SK-N-SH (cell line): ENCODE results near the gene SLC7A14. TPM values are rescaled to one million over a fixed set of nuclear protein-coding genes. Genes with fewer than 3 reads are reported as not detected.

ENCODE experiments used
- CTCF ChIA-PET: fragments of 300-600, 350-600 bp; formaldehyde crosslinking; extraction: SDS; loops from one replicate; lab custom pipeline; 2021; lab: Yijun Ruan, JAX
- POLR2A ChIA-PET: fragments of 350-600 bp; sonication (Branson Sonifier 250); formaldehyde crosslinking; extraction: SDS; loops from one replicate; lab custom pipeline; 2020; ENCODE audit warnings: antibody characterized with exemption, inconsistent platforms; lab: Yijun Ruan, JAX
- DNase-seq: peaks from one replicate; pipeline ENCODE4 v3.0.0; 2012
- H2AFZ ChIP-seq: fragments of 200-600 bp; sonication (generic); 2 replicates; pipeline ENCODE4 v1.8.1; 2016; ENCODE audit warnings: antibody characterized with exemption, mild to moderate bottlenecking, low read depth
- H3F3A ChIP-seq: fragments of 200-600 bp; sonication (generic); replicated peaks from 2 replicates; pipeline ENCODE3; 2016; ENCODE audit warnings: antibody characterized with exemption, mild to moderate bottlenecking; ENCODE audit not compliant: insufficient read depth
- H3K27ac ChIP-seq, 2 experiments: fragments of 200-500 bp in 1 of 2; fragments of 200-600 bp in 1 of 2; sonication (Bioruptor generic) in 1 of 2; sonication (generic), shearing (Covaris generic) in 1 of 2; 2 replicates each; pipeline versions ENCODE4 v1.5.1 to v1.6.1; 2014 to 2016; ENCODE audit warnings: low read depth in 2 of 2, inconsistent platforms in 1 of 2, low read length in 1 of 2, mild to moderate bottlenecking in 1 of 2, mixed read lengths in 1 of 2
- H3K27me3 ChIP-seq: fragments of 200-600 bp; sonication (generic), shearing (Covaris generic); 2 replicates; pipeline ENCODE4 v1.6.1; 2016; ENCODE audit warnings: mixed run types; ENCODE audit not compliant: insufficient read depth
- H3K36me3 ChIP-seq, 2 experiments: fragments of 200-500 bp in 1 of 2; fragments of 200-600 bp in 1 of 2; sonication (Bioruptor generic) in 1 of 2; sonication (generic) in 1 of 2; replicated peaks in 1 of 2; 2 replicates each; pipeline versions ENCODE3 to v1.5.1; 2014 to 2016; ENCODE audit warnings: low read length in 1 of 2, mild to moderate bottlenecking in 1 of 2; ENCODE audit not compliant: insufficient read depth in 2 of 2, control insufficient read depth in 1 of 2
- H3K4me1 ChIP-seq, 2 experiments: fragments of 200-500 bp in 1 of 2; fragments of 200-600 bp in 1 of 2; sonication (Bioruptor generic) in 1 of 2; sonication (generic), shearing (Covaris generic) in 1 of 2; 2 replicates each; pipeline versions ENCODE4 v1.5.1 to v1.6.1; 2014 to 2016; ENCODE audit warnings: low read depth in 1 of 2, low read length in 1 of 2, mixed run types in 1 of 2; ENCODE audit not compliant: insufficient read depth in 2 of 2, control insufficient read depth in 1 of 2
- H3K4me2 ChIP-seq: fragments of 200-600 bp; sonication (generic), shearing (Covaris generic); 2 replicates; pipeline ENCODE4 v1.6.1; 2017; ENCODE audit warnings: mixed run types
- H3K4me3 ChIP-seq, 2 experiments: fragments of 200-500 bp in 1 of 2; fragments of 200-600 bp in 1 of 2; sonication (Bioruptor generic) in 1 of 2; sonication (generic), shearing (Covaris generic) in 1 of 2; 2 replicates each; pipeline versions ENCODE4 v1.5.1 to v1.8.1; 2014 to 2016; ENCODE audit warnings: low read depth in 2 of 2, inconsistent platforms in 1 of 2, low read length in 1 of 2, mild to moderate bottlenecking in 1 of 2, mixed read lengths in 1 of 2, moderate library complexity in 1 of 2
- H3K79me2 ChIP-seq: fragments of 200-600 bp; sonication (generic); 2 replicates; pipeline ENCODE4 v1.8.1; 2017; ENCODE audit warnings: mild to moderate bottlenecking; ENCODE audit not compliant: insufficient read depth
- H3K9ac ChIP-seq: fragments of 200-600 bp; sonication (generic); 2 replicates; pipeline ENCODE4 v1.6.1; 2017; ENCODE audit warnings: mixed run types
- H3K9me2 ChIP-seq: fragments of 200-600 bp; sonication (generic); 2 replicates; pipeline ENCODE4 v1.6.1; 2017; ENCODE audit warnings: mixed run types
- H3K9me3 ChIP-seq: fragments of 200-600 bp; sonication (generic); 2 replicates; pipeline ENCODE4 v1.6.1; 2017; ENCODE audit warnings: mixed run types, mild to moderate bottlenecking, moderate library complexity
- H4K20me1 ChIP-seq: fragments of 200-600 bp; sonication (generic); 2 replicates; pipeline ENCODE4 v1.6.1; 2017; ENCODE audit warnings: mild to moderate bottlenecking, mixed run types; ENCODE audit not compliant: insufficient read depth
- FOXJ3 ChIP-seq: sonication (generic); formaldehyde crosslinking; IDR thresholded peaks from 2 replicates; pipeline ENCODE4 v1.5.1; 2020; ENCODE audit warnings: mild to moderate bottlenecking, missing genetic modification reagents
- FOXM1 ChIP-seq: IDR thresholded peaks from 2 replicates; pipeline ENCODE4 v1.4.0; 2012; ENCODE audit warnings: low read depth, mild to moderate bottlenecking
- GATA2 ChIP-seq: sonication (generic); formaldehyde crosslinking; IDR thresholded peaks from 2 replicates; pipeline ENCODE4 v1.5.0; 2020; ENCODE audit warnings: mild to moderate bottlenecking, missing genetic modification reagents
- POLR2AphosphoS5 ChIP-seq: IDR thresholded peaks from 2 replicates; pipeline ENCODE4 v1.6.1; 2012; ENCODE audit warnings: low read depth, low read length
- RCOR1 ChIP-seq: fragments of 150-350 bp; IDR thresholded peaks from 2 replicates; pipeline ENCODE4 v1.6.1; 2017; ENCODE audit warnings: antibody characterized with exemption, low read length
- RXRA ChIP-seq: IDR thresholded peaks from 2 replicates; pipeline ENCODE4 v1.4.0; 2012; ENCODE audit warnings: low read depth, mild to moderate bottlenecking, borderline replicate concordance
- WGBS: methylation state at CpG from one replicate; pipeline ENCODE4 v1.1.6; 2017; ENCODE audit warnings: low lambda C conversion rate; 5-methylcytosine and 5-hydroxymethylcytosine counted together
- polyA plus RNA-seq, 3 experiments: library from polyadenylated mRNA; depleted of rRNA; stranded (reverse); fragments of >200 nt; gene quantifications; 2 replicates each; pipeline ENCODE4 v1.2.3, GENCODE V29; 2012
- TF ChIP-seq, protein P1 (sequence below): fragments of 150-350 bp; IDR thresholded peaks from 2 replicates; pipeline ENCODE4 v1.6.1; 2016; ENCODE audit warnings: mild to moderate bottlenecking, low read depth, low read length
- TF ChIP-seq, protein P2 (sequence below): IDR thresholded peaks from 2 replicates; pipeline ENCODE4; 2012
- TF ChIP-seq, protein P3 (sequence below): fragments of 200-600 bp; sonication (generic); IDR thresholded peaks from 2 replicates; pipeline ENCODE4 v1.6.1; 2017; ENCODE audit warnings: antibody characterized with exemption, mild to moderate bottlenecking, moderate library complexity
- TF ChIP-seq, protein P4 (sequence below): IDR thresholded peaks from 2 replicates; pipeline ENCODE4 v1.4.0; 2012; ENCODE audit warnings: low read depth

SLC7A14 gene
- polyA plus RNA-seq, 1 of the 3 experiments (the other 2 are of a cell fraction), result 2.5 TPM

DNA sequence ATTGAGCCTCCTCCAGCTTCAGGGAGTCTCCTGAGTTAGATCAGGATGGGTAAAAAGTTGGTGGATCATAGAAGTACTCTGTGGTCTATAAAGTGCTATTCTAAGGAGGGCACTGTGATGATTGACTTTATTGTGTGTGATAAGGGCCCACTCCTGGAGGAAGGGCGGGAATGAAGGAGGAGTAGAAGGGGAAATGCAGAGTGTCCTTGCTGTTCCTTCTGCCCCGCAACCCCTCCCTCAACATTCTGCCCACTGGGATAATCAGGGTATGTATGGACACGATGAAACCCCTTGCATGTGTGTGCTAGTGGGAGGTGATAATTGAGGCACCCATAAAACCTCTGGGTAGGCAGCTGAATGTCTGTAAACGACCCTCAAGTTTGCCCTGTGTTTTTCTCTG is 101.0 kb downstream of the SLC7A14 start (continued):
- TF ChIP-seq, protein P1, sequence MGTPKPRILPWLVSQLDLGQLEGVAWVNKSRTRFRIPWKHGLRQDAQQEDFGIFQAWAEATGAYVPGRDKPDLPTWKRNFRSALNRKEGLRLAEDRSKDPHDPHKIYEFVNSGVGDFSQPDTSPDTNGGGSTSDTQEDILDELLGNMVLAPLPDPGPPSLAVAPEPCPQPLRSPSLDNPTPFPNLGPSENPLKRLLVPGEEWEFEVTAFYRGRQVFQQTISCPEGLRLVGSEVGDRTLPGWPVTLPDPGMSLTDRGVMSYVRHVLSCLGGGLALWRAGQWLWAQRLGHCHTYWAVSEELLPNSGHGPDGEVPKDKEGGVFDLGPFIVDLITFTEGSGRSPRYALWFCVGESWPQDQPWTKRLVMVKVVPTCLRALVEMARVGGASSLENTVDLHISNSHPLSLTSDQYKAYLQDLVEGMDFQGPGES, result no peak
- TF ChIP-seq, protein P2, sequence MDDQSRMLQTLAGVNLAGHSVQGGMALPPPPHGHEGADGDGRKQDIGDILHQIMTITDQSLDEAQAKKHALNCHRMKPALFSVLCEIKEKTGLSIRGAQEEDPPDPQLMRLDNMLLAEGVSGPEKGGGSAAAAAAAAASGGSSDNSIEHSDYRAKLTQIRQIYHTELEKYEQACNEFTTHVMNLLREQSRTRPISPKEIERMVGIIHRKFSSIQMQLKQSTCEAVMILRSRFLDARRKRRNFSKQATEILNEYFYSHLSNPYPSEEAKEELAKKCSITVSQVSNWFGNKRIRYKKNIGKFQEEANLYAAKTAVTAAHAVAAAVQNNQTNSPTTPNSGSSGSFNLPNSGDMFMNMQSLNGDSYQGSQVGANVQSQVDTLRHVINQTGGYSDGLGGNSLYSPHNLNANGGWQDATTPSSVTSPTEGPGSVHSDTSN, result no peak

DNA sequence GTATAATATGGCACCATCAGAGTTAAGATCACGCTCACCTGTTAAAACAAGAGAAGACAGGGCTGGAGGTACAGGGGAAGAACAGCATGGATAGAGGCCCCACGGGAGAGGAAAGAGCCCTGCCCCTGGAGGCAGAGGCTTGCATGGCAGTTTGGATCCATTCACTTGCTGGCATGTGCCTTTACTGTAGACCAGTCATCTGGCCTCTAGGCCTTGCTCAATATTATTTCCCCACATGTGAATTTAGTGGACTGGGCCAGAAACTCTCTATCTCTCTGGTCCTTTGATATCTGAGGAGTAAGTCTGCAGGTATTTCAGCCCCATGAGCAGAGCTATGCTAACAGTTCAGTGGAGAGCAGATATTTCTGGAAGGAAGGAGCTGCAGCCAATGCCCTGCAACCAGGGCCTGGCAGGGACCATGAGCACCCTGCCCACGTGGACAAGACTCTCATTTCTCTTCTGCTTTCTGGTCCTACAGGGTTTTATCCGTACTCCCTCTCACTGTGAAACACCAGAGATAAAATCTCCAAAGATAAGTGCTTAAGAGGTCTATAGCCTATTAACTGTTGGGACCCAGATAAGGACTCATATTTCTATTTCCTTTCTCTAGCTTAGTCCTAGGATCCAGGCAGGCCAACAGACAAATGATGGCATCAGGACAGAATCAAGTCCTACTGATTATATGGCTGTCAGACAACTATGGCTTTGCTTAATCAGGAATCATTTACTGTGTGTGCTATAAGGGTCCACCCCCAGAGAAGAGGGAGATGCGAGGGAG is 102.2 kb downstream of the SLC7A14 start:
- WGBS, result 56% methylated on average over 5 of the region's 5 CpGs
- no peak overlapping the region for H3K4me3 ChIP-seq
- no peaks in the 10 kb centered on the region for H4K20me1 ChIP-seq
- H2AFZ ChIP-seq, result no peak overlapping the region
- no peaks in the 10 kb centered on the region for H3K79me2 ChIP-seq
- no peaks in the 10 kb centered on the region for H3F3A ChIP-seq
- H3K27me3 ChIP-seq, result no peaks in the 10 kb centered on the region
- no peak overlapping the region for H3K4me2 ChIP-seq
- H3K9me2 ChIP-seq, result no peaks in the 10 kb centered on the region
- peaks cover 0 to 27% of the 10 kb centered on the region in 2 experiments; a peak in 1 of 4 replicates for H3K4me1 ChIP-seq
- TF ChIP-seq POLR2AphosphoS5, result no peak
- TF ChIP-seq, protein P3, sequence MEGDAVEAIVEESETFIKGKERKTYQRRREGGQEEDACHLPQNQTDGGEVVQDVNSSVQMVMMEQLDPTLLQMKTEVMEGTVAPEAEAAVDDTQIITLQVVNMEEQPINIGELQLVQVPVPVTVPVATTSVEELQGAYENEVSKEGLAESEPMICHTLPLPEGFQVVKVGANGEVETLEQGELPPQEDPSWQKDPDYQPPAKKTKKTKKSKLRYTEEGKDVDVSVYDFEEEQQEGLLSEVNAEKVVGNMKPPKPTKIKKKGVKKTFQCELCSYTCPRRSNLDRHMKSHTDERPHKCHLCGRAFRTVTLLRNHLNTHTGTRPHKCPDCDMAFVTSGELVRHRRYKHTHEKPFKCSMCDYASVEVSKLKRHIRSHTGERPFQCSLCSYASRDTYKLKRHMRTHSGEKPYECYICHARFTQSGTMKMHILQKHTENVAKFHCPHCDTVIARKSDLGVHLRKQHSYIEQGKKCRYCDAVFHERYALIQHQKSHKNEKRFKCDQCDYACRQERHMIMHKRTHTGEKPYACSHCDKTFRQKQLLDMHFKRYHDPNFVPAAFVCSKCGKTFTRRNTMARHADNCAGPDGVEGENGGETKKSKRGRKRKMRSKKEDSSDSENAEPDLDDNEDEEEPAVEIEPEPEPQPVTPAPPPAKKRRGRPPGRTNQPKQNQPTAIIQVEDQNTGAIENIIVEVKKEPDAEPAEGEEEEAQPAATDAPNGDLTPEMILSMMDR, result peak; percentile 22; the same call in 1 of the 2 replicates
- TF ChIP-seq RXRA, result no peak
- TF ChIP-seq FOXM1, result no peak
- TF ChIP-seq RCOR1, result peak; percentile 21; the same call in 1 of the 2 replicates
- TF ChIP-seq FOXJ3, result peak; percentile 39; the same call in 1 of the 2 replicates
- peak; percentile 84 for TF ChIP-seq GATA2
- TF ChIP-seq, protein P4, sequence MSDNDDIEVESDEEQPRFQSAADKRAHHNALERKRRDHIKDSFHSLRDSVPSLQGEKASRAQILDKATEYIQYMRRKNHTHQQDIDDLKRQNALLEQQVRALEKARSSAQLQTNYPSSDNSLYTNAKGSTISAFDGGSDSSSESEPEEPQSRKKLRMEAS, result no peak
- TF ChIP-seq, protein P1, result no peak
- H3K36me3 ChIP-seq, result no peaks in the 10 kb centered on the region
- no peaks in the 10 kb centered on the region for H3K9me3 ChIP-seq
- POLR2A ChIA-PET, result interaction anchor here (0.6 kb wide), 1 partner anchor 12 kb away, joined by 3 read pairs; no protein-coding TSS in a partner anchor
- CTCF ChIA-PET, result interaction anchor here (1.0 to 1.9 kb wide), 7 partner anchors 8 to 328 kb away, joined by 3 to 5 read pairs (median 3); no protein-coding TSS in a partner anchor
- peak overlapping the region in 1 of 2 experiments; percentile 36; a peak in 2 of 4 replicates for H3K27ac ChIP-seq
- peak; percentile 59 for DNase-seq
- no peak overlapping the region for H3K9ac ChIP-seq
